ENCODE results near the gene CARD11.
"Not testable (repeated sequence)": the region's sequence is repeated elsewhere in the genome, so short reads cannot be mapped to it uniquely, and the experiment has no call there.

Gene CARD11

GRCh38 chr7:3064067-3064466, 20.4 kb upstream of the CARD11 start:
- no peak for DNase-seq (ENCODE audit: low read depth)

- DNase-seq (ENCODE audit: low read depth) = no peak
Observed at GRCh38 chr7:3063016-3063753, 19.5 kb upstream of the CARD11 start.

GRCh38 chr7:3057066-3057420, 13.4 kb upstream of the CARD11 start:
- DNase-seq (ENCODE audit: low read depth) = no peak

GRCh38 chr7:3056234-3057065, 12.8 kb upstream of the CARD11 start:
- no peak for DNase-seq (ENCODE audit: low read depth)

- no peak for DNase-seq (ENCODE audit: low read depth)
Observed at GRCh38 chr7:3055626-3056025, 12.0 kb upstream of the CARD11 start.

- no peak for DNase-seq (ENCODE audit: low read depth)
Observed at GRCh38 chr7:3042861-3043489, 692 bp downstream of the CARD11 start.

- no peak for DNase-seq (ENCODE audit: low read depth)
Observed at GRCh38 chr7:3041986-3042675, 1.5 kb downstream of the CARD11 start.

- no peak for DNase-seq (ENCODE audit: low read depth)
Observed at GRCh38 chr7:3039787-3040186, 3.9 kb downstream of the CARD11 start.

GRCh38 chr7:3038011-3038410, 5.7 kb downstream of the CARD11 start:
- DNase-seq (ENCODE audit: low read depth) = not testable (repeated sequence)

- no peak for DNase-seq (ENCODE audit: low read depth)
Observed at GRCh38 chr7:3037259-3037658, 6.4 kb downstream of the CARD11 start.

GRCh38 chr7:3034591-3035150, 9.0 kb downstream of the CARD11 start:
- no peak for DNase-seq (ENCODE audit: low read depth)

GRCh38 chr7:3033581-3033980, 10.1 kb downstream of the CARD11 start:
- DNase-seq (ENCODE audit: low read depth) = no peak

GRCh38 chr7:3033136-3033535, 10.5 kb downstream of the CARD11 start:
- DNase-seq (ENCODE audit: low read depth) = no peak

GRCh38 chr7:3032256-3032655, 11.4 kb downstream of the CARD11 start:
- no peak for DNase-seq (ENCODE audit: low read depth)

- no peak for DNase-seq (ENCODE audit: low read depth)
Observed at GRCh38 chr7:3029138-3029537, 14.5 kb downstream of the CARD11 start.

GRCh38 chr7:3028758-3029093, 14.9 kb downstream of the CARD11 start:
- no peak for DNase-seq (ENCODE audit: low read depth)

- DNase-seq (ENCODE audit: low read depth) = peak; percentile 9
Observed at GRCh38 chr7:3028071-3028757, 15.5 kb downstream of the CARD11 start.

- DNase-seq (ENCODE audit: low read depth) = no peak
Observed at GRCh38 chr7:3027005-3027845, 16.4 kb downstream of the CARD11 start.

- no peak for DNase-seq (ENCODE audit: low read depth)
Observed at GRCh38 chr7:3025616-3026015, 18.1 kb downstream of the CARD11 start.

GRCh38 chr7:3021825-3022224, 21.8 kb downstream of the CARD11 start:
- DNase-seq (ENCODE audit: low read depth) = no peak

- DNase-seq (ENCODE audit: low read depth) = not testable (repeated sequence)
Observed at GRCh38 chr7:3021224-3021623, 22.4 kb downstream of the CARD11 start.
